ENCODE results near the gene TRPM3.

The TRPM3 gene

GRCh38 chr9:70539526-70539925 is 581.9 kb downstream of the TRPM3 start:
- DNase-seq: no peak

DNA sequence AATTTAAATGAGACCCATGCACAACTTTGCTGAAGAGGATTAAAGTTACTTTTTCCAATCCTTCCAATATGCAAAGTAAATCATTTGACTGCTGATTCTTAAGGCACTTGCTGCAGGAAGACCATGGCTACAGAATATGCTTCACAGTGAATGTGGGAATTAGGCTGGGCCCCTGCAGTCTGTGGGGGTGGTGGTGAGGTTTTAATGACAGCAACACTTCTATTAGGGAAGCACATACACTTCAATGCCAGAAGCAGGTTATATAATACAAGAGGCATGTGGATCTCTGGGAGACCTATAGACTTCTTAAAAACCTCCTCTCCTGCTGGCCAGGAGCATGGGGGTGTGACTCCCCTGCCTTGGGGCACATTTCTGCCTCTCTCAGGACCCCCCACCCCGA is 582.4 kb downstream of the TRPM3 start:
- no peak for DNase-seq

DNA sequence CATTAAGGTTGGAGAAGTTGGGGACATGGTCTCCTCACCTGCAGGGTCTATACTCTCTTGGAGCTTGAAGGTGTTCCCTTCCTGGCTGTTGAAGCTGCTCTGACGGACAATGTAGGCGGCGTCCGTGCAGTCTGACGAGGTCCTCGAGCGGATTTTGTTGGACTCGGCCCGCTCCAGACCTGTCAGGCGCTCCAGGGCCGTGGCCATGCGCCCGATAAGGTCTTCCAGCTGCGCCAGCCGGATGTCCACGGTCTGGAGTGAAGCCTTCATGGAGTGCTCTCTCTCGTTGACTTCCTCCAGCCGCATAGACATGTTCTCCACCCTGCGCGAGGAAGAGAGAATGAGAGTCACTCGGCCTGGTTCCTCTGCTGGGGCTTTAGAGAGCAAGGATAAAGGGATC is 584.3 kb downstream of the TRPM3 start:
- DNase-seq: no peak

GRCh38 chr9:70535546-70536323 is 585.7 kb downstream of the TRPM3 start:
- DNase-seq: no peak

- DNase-seq: no peak
Observed at GRCh38 chr9:70534471-70534870, 587.0 kb downstream of the TRPM3 start.

DNA sequence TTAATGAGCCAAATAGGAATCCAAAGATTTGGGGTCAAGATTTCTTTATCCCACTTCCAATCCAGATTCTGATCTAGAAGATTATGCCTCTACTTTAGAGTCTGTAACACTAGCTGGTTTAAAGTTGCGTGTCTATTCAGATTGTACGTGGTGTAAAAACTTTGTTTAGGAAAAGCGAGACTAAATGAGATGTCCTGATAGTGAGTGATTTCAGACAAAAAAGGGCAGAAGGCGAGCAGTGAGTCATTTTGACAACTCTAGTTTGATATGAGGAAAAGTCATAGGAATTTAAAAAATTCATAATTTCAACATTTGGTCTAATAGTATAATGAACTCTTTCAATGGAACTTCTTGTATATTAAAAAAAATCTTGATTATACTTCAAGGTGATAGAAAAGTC is 587.4 kb downstream of the TRPM3 start:
- no peak for DNase-seq

DNA sequence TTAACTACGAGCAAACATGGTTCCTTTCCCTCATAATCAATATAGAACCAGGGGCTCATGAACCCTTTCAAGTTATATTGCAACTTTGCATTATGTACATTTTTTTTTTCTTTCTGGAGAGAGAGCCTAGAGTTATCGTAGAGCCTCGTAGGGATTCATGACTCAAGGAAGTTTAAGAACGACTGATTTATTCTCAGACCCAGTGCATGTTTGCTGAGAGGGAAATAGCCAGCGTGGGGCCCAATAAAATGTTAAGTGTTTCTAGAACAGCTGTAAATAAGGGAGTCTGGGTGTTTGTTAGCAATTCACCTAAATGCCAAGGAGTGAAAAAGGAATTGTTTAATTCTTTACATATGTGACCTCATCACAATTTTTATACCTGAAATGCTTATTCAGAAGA is 587.9 kb downstream of the TRPM3 start:
- no peak for DNase-seq

GRCh38 chr9:70532716-70533115 is 588.7 kb downstream of the TRPM3 start:
- DNase-seq: no peak

- DNase-seq: no peak
Observed at GRCh38 chr9:70531311-70531710, 590.1 kb downstream of the TRPM3 start.

GRCh38 chr9:70530716-70531115 is 590.7 kb downstream of the TRPM3 start:
- no peak for DNase-seq

GRCh38 chr9:70529833-70530232 is 591.6 kb downstream of the TRPM3 start:
- no peak for DNase-seq

DNA sequence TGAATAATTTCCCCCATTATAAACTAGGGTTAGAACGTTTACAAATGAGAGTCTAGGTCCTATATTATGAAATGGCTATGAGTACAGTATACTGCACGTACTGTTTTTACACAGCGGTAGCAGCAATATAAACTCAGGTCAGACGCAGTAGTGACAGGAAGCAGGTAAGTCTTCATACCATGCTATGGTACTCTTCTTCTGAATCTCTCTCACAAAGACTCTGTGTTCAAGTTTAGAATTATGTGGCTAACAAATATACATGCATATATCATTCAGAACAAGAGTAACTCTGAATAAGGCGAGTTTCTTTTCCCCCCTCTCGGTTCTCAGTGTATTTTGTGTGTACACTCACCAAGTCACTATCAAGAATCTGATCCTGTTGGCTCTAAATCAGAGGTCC is 592.0 kb downstream of the TRPM3 start:
- no peak for DNase-seq

GRCh38 chr9:70526902-70527301 is 594.5 kb downstream of the TRPM3 start:
- DNase-seq: no peak

DNA sequence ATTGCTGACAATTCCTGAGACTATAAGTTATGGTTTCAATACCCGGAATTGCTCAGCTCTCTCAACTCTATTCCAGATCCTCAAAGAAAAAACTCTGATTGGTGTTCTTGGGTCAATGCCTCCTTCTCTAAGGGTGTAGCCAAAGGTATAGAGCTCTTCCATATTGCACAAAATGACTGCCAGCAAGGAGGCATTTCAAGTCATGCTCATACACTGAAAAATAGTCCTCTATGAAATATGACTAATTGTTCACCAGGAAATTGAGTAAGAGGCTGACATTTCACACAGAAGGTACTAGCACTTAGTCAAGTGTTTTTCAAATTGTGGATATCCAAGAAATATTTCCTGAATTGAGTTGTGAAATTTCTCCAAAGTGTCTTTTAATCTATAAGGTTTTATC is 595.9 kb downstream of the TRPM3 start:
- DNase-seq: no peak

DNA sequence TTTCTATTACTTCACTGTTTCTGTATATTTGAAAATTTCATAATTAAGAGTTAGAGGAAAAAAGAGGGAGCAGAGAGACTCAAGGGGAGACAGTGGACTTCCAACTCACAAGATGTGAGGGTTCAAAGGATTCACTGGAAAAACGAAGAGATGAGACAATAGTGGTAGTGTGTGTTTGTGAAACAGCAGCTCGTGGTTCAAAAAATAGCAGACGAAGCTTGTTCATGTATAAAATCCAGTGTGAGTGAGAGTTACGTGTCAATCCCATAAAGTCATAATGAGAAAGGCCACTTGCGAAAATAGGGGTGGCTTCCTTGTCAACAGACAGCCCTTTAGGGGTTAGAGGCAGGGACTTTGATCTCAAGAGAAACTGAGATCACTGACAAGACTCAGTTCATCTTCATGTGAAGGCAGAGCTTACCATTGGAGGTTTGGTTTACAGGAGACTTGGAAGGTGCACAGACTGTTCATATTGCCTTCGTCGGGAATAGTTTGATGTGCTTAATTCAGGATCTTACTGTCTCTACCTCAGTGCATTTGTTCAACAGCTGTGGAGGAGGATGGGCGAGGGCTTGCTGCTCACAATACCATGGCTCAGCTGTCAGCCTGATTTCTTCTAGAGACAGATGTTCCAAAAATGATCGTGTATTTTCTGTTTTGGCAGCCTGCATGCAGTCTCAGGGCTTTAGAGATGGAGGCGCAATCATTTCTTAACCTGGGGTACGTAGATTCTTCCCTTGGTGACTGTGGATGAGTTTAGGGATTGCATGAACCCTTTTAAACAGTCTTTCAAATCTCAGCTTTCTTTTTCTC is 601.3 kb downstream of the TRPM3 start:
- DNase-seq: no peak

GRCh38 chr9:70517926-70518610 is 603.4 kb downstream of the TRPM3 start:
- DNase-seq: no peak

GRCh38 chr9:70514273-70514672 is 607.1 kb downstream of the TRPM3 start:
- no peak for DNase-seq

- DNase-seq: no peak
Observed at GRCh38 chr9:70511858-70512257, 609.6 kb downstream of the TRPM3 start.

DNA sequence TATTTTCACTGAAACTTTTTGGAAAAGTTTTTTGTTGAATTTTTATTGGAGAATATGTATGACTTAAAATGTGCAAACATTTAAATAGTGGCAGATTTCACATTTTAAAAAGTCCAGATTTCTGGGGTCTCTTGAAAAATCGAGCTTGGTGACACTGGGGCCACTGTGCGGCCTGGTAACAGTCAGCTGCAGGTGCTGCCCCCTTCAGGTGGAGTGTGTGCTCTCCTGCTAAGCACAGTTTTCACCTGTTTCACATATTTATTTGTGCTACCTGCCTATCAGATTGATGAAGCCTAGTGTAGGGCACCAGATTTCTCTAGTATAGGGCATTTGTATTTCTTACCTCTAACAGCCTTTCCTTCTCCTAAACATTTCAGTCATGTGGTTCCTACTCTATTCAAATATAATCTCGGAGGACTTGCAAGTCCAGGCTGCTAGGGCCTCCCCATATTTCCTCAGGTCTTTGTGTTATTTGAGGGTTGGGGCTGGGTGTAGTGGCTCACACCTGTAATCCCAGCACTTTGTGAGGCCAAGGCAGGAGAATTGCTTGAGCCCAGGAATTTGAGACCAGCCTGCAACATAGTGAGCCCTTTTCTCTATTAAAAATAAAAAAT is 611.2 kb downstream of the TRPM3 start:
- DNase-seq: no peak

GRCh38 chr9:70506159-70506558 is 615.3 kb downstream of the TRPM3 start:
- DNase-seq: no peak

- DNase-seq: no peak
Observed at GRCh38 chr9:70504834-70505233, 616.6 kb downstream of the TRPM3 start.

GRCh38 chr9:70502690-70503089 is 618.7 kb downstream of the TRPM3 start:
- DNase-seq: no peak

GRCh38 chr9:70500793-70501192 is 620.6 kb downstream of the TRPM3 start:
- no peak for DNase-seq

All from NCI-H2029 (cell line).